PC-9 (cell line): ENCODE data around the gene FMO2. TPM values are rescaled to one million over a fixed set of nuclear protein-coding genes. Genes with fewer than 3 reads are reported as not detected.
A peak's percentile ranks its signal among the peaks of the same experiment; 100 is the strongest.

ENCODE experiments used
- BruUV-seq: library from RNA; stranded (reverse); fragments of 400-500 nt; replicated peaks from 2 replicates; lab custom pipeline; 2021; lab: Mats Ljungman, UMichigan
- CTCF ChIA-PET: fragments of 300-600 bp; sonication (Branson Sonifier 250); formaldehyde crosslinking; loops from one replicate; lab custom pipeline; 2022; ENCODE audit warnings: antibody characterized with exemption; lab: Charles Lee
- POLR2A ChIA-PET: fragments of 300-600 bp; sonication (Branson Sonifier 250); formaldehyde crosslinking; loops from one replicate; lab custom pipeline; 2022; ENCODE audit warnings: antibody characterized with exemption; ENCODE audit not compliant: unreplicated experiment; lab: Charles Lee
- DNase-seq, 2 experiments: peaks; one replicate each; pipeline versions ENCODE4 v3.0.0 to v3.0.0-alpha.2; 2015 to 2022; ENCODE audit warnings: mixed read lengths in 1 of 2
- H2AFZ ChIP-seq: fragments of 200-600 bp; sonication (generic); 2 replicates; pipeline ENCODE4 v1.8.1; 2017; ENCODE audit warnings: antibody characterized with exemption
- H3F3A ChIP-seq: fragments of 200-600 bp; sonication (generic); 2 replicates; pipeline ENCODE4 v1.8.1; 2017; ENCODE audit warnings: antibody characterized with exemption, mild to moderate bottlenecking, low read depth; ENCODE audit not compliant: insufficient read depth
- H3K27ac ChIP-seq: fragments of 200-600 bp; sonication (generic); 2 replicates; pipeline ENCODE4 v1.6.1; 2016; ENCODE audit warnings: mixed run types
- H3K27me3 ChIP-seq: fragments of 200-600 bp; sonication (generic); 2 replicates; pipeline ENCODE4 v1.6.1; 2016; ENCODE audit warnings: low read depth, mixed run types; ENCODE audit not compliant: insufficient read depth
- H3K36me3 ChIP-seq: fragments of 200-600 bp; sonication (generic); 2 replicates; pipeline ENCODE4 v1.6.1; 2016; ENCODE audit warnings: low read depth, mixed run types
- H3K4me1 ChIP-seq: fragments of 200-600 bp; sonication (generic); replicated peaks from 2 replicates; pipeline ENCODE4 v1.6.1; 2016; ENCODE audit warnings: mixed run types; ENCODE audit not compliant: insufficient read depth
- H3K4me2 ChIP-seq: fragments of 200-600 bp; sonication (generic); 2 replicates; pipeline ENCODE4 v1.6.1; 2017; ENCODE audit warnings: mixed run types
- H3K4me3 ChIP-seq: fragments of 200-600 bp; sonication (generic); 2 replicates; pipeline ENCODE4 v1.6.1; 2016; ENCODE audit warnings: mixed run types
- H3K79me2 ChIP-seq: fragments of 200-600 bp; sonication (generic); 2 replicates; pipeline ENCODE4 v1.6.1; 2017; ENCODE audit warnings: low read depth, mixed run types
- H3K9me2 ChIP-seq: fragments of 200-600 bp; sonication (generic); 2 replicates; pipeline ENCODE4 v1.8.1; 2017; ENCODE audit warnings: mild to moderate bottlenecking; ENCODE audit not compliant: insufficient read depth
- H3K9me3 ChIP-seq: fragments of 200-600 bp; sonication (generic); 2 replicates; pipeline ENCODE4 v1.8.1; 2016; ENCODE audit warnings: low read depth; ENCODE audit not compliant: insufficient read depth
- H4K20me1 ChIP-seq: fragments of 200-600 bp; sonication (generic); 2 replicates; pipeline ENCODE4 v1.8.1; 2017; ENCODE audit not compliant: insufficient read depth
- EZH2 ChIP-seq: fragments of 200-600 bp; sonication (generic); IDR thresholded peaks from 2 replicates; pipeline ENCODE4 v1.8.0; 2017; ENCODE audit warnings: antibody characterized with exemption, low read depth
- intact Hi-C: fragments of 100-400 bp; cut with micrococcal nuclease; formaldehyde crosslinking; loops from one replicate; pipeline ENCODE4 v1.10.0; 2022; ENCODE audit not compliant: unreplicated experiment
- total RNA-seq: library from RNA; stranded (reverse); gene quantifications from 2 replicates; pipeline ENCODE4 v1.2.3, GENCODE V29; 2021
- TF ChIP-seq, protein P1 (sequence below): fragments of 200-600 bp; sonication (generic); conservative IDR thresholded peaks from 2 replicates; pipeline ENCODE4 v1.6.1; 2017; ENCODE audit warnings: mixed run types, antibody characterized with exemption, mild to moderate bottlenecking, moderate library complexity

Gene FMO2
- total RNA-seq, 1 experiment from 2014 or later = not detected

- Histone ChIP-seq H3K79me2 (no peaks in the 10 kb centered on the region), H3F3A (no peaks in the 10 kb centered on the region), H3K4me3 (no peak overlapping the region), H3K9me2 (no peaks in the 10 kb centered on the region), H2AFZ (no peak overlapping the region), H3K9me3 (no peaks in the 10 kb centered on the region), H3K27me3 (no peaks in the 10 kb centered on the region), H3K4me2 (no peak overlapping the region), H3K4me1 (no peaks in the 10 kb centered on the region), H3K27ac (no peak overlapping the region), H4K20me1 (no peaks in the 10 kb centered on the region), H3K36me3 (no peaks in the 10 kb centered on the region)
- intact Hi-C loops = no loop called here
- DNase-seq = no peak
- ChIA-PET POLR2A (interaction anchor here (0.6 kb wide), 1 partner anchor 48 kb away, joined by 3 read pairs; no protein-coding TSS in a partner anchor), CTCF (no interaction called here)
- no TSS peak for BruUV-seq
- TF ChIP-seq EZH2 = no peak
- TF ChIP-seq, protein P1, sequence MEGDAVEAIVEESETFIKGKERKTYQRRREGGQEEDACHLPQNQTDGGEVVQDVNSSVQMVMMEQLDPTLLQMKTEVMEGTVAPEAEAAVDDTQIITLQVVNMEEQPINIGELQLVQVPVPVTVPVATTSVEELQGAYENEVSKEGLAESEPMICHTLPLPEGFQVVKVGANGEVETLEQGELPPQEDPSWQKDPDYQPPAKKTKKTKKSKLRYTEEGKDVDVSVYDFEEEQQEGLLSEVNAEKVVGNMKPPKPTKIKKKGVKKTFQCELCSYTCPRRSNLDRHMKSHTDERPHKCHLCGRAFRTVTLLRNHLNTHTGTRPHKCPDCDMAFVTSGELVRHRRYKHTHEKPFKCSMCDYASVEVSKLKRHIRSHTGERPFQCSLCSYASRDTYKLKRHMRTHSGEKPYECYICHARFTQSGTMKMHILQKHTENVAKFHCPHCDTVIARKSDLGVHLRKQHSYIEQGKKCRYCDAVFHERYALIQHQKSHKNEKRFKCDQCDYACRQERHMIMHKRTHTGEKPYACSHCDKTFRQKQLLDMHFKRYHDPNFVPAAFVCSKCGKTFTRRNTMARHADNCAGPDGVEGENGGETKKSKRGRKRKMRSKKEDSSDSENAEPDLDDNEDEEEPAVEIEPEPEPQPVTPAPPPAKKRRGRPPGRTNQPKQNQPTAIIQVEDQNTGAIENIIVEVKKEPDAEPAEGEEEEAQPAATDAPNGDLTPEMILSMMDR = no peak
Measured at GRCh38 chr1:171243878-171244277, 58.8 kb downstream of the FMO2 start.

DNA sequence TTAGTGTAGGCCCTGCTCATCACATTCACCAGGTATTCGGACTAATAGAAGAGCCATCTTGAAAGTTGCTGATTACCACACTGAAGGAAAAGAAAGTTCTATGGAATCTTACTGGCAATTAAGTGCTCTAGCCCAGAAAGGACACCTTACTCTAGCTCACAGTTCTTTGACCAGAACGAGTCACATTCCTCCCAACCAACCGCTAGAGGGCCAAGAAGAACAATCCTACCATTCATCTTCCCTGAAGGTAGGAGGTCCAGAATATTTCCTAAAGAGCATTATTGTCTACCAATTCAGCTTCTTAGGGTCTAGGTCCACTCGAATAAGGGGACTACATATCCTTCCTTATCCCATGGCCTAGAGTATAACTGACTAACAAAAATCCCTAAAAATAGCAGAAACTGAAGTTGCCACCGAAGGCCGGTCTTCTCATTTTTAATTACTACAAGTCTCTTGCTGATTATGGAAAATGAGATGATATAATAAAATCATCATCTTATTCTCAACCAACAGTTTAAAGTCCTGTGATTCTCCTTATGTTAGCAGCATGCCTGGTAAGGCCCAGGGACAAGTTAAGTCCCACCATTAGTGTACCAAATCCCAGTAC is 60.5 kb downstream of the FMO2 start:
- intact Hi-C loops = no loop called here

DNA sequence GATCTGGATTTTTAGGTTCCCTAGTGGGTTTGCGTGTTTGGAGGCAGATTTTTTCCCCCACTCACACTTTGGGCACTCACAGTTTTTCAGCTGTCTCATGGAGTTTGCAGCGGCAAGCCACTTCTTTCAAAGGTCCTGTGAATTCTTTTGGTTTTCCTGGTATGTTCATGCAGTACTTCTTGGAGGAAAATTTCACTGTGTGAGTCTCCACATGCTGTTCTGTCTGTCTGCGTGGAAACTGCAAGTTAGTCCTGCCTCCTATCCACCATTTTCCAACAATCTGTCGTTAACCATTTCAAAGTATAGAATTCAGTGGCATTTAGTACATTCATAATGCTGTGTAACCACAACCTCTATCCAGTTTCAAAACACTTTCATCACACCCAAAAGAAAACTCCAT is 62.4 kb downstream of the FMO2 start:
- H3K4me2 ChIP-seq = no peak overlapping the region
- no peaks in the 10 kb centered on the region for H3F3A ChIP-seq
- intact Hi-C loops = no loop called here
- TF ChIP-seq, protein P1 = no peak
- H3K36me3 ChIP-seq = no peaks in the 10 kb centered on the region
- no peaks in the 10 kb centered on the region for H4K20me1 ChIP-seq
- no peaks in the 10 kb centered on the region for H3K9me2 ChIP-seq
- peaks cover 2% of the 10 kb centered on the region for H3K27me3 ChIP-seq
- DNase-seq = no peak
- no peak overlapping the region for H3K27ac ChIP-seq
- H3K9me3 ChIP-seq = no peaks in the 10 kb centered on the region
- ChIA-PET CTCF (no interaction called here), POLR2A (no interaction called here)
- no peak overlapping the region for H2AFZ ChIP-seq
- H3K4me1 ChIP-seq = no peaks in the 10 kb centered on the region
- no TSS peak for BruUV-seq
- no peak overlapping the region for H3K4me3 ChIP-seq
- no peaks in the 10 kb centered on the region for H3K79me2 ChIP-seq

More for the DNA sequence above, 60.5 kb downstream of the FMO2 start:
- Histone ChIP-seq H3K4me3 (no peak overlapping the region), H4K20me1 (no peaks in the 10 kb centered on the region), H3K27me3 (no peaks in the 10 kb centered on the region), H3K27ac (no peak overlapping the region), H3F3A (no peaks in the 10 kb centered on the region), H3K4me2 (no peak overlapping the region), H3K9me2 (no peaks in the 10 kb centered on the region), H3K36me3 (no peaks in the 10 kb centered on the region), H3K79me2 (no peaks in the 10 kb centered on the region), H3K4me1 (no peaks in the 10 kb centered on the region), H2AFZ (no peak overlapping the region), H3K9me3 (no peaks in the 10 kb centered on the region)
- no TSS peak for BruUV-seq
- CTCF ChIA-PET = interaction anchor here (0.6 to 1.0 kb wide), 3 partner anchors 18 to 162 kb away, joined by 3 read pairs; no protein-coding TSS in a partner anchor
- POLR2A ChIA-PET = no interaction called here
- DNase-seq = no peak
- TF ChIP-seq, protein P1 = peak; percentile 76
- TF ChIP-seq EZH2 = no peak
